ENCODE measurements around the gene KRTAP5-6.
A peak's percentile ranks its signal among the peaks of the same experiment; 100 is the strongest.

Gene KRTAP5-6, protein sequence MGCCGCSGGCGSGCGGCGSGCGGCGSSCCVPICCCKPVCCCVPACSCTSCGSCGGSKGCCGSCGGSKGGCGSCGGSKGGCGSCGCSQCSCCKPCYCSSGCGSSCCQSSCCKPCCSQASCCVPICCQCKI

DNA sequence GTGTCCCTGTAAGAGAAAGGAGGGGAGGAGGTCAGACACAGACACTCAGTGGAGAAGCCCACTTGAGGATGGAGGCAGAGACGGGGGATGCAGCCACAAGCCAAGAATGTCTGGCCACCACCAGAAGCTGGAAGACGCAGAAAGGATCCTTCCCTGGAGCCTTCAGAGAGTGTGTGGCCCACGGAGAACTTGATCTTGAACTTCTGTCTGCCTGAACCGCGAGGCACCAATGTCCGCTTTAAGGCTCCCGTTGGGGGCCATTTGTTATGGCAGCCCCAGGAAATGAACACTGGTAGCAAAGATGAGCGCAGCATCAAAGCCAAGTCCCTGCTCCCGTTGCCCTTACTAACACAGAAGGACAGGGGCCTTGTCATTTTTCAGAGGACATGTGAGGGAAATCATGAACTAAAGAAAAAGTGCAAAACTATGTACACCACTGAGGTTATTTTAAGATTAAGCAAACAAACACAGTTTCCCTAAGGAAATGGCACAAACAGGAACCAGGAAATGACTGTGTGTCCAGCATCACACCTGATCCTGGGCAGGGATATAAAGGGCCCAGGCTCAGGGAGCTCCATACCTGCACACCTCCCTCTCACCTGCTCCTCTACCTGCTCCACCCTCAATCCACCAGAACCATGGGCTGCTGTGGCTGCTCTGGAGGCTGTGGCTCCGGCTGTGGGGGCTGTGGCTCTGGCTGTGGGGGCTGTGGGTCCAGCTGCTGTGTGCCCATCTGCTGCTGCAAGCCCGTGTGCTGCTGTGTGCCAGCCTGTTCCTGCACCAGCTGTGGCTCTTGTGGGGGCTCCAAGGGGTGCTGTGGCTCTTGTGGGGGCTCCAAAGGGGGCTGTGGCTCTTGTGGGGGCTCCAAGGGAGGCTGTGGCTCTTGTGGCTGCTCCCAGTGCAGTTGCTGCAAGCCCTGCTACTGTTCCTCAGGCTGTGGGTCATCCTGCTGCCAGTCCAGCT, at the start of gene KRTAP5-6:
Gene KRTAP5-6 (plus strand): TSS at position 588 of the 963 bp plus-strand sequence. CDS start 51 bp downstream, at position 639.
- no peak for DNase-seq

GRCh38 chr11:1647901-1648652, 48.9 kb upstream of the KRTAP5-6 start:
- no peak for DNase-seq

DNA sequence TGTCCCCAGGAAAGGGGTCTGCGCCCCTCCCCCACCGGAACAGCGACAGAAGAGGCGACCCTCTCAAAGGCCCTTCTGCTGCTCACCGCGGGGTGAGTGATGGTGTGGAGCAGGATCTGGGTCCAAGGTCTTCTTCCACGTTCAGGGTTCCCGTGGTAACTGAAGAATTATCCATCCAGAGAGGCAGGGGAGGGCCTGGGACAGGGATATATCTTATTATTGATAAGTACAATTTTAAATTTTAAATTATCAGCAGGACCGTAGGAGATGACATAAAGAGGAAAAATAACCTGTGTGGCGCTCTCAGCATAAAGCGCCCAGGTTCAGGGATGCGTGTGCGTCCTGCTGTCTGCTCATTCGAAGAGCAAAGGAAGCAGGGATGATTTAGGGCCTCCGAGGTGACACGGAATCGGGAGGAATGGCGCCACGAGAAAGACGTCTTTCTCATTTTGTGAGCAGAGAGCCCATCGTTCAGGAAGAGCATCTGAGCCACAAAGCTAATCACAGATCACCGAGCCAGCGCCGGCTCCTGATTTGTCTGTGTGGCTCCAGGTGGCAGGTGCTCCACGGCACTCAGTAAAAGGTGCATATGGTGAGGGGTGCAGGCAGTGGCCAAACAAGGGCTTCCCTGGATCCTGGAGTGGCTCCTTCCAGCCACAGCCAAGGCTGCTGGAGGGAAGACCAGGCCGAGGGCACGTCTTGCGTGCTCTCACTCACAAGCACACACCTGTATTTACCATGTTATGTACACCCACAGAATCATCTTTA, 48.2 kb upstream of the KRTAP5-6 start:
- DNase-seq: no peak

DNA sequence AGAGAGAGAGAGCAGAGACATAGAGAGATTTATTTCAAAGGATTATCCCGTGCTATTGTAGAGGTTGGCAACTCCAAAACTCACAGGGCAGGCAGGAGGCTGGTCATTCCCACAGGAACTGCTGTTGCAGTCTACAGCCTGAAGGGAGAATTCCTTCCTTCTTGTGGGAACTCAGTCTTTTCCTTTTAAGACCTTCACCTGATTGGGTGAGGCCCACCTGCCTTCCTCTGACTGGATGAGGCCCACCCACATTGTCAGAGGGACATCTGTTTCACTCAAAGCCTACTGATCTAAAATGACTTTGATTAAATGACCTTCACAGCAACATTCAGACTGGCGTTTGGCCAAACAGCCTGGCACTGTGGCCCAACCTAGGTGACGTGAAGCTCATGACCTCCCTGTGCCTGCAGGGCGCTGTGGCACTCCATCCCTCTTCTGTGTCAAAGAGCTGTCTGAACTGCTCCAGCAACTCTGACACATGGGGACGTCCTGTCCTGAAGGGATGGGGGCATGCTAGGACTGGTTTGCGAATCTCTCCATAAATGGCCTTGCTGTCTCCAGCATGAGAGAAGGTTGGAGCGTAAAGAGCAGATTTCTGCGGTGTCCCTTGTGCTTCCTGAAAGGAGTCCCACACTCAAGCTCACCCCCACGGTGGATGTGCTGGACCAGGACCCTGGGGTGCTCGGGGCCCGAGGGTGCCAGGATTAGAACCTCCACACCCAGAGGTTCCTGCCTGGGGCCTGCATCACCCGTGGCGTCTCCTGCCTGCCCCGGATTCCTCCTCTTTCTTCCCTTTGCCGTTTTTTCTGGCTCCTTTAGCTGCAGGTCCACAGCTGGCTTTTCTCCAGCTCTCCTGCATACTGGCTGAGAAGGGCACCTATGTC, 46.7 kb upstream of the KRTAP5-6 start:
- no peak for DNase-seq

DNA sequence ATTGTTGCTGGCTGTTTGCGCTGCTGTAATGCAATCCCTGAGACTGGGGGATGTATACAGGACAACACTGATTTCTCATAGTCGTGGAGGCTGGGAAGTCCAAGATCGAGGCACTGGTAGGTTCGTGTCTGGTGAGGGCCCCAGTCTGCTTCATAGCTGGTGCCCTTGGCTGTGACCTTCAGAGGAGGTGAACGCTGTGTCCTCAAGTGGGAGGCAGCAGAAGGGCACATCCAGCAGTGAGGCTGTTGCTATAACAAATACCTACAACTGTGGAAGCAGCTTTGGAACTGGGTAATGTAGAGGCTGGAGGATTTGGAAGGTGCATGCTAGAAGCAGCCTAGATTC, 46.1 kb upstream of the KRTAP5-6 start:
- no peak for DNase-seq

GRCh38 chr11:1651411-1651980, 45.5 kb upstream of the KRTAP5-6 start:
- no peak for DNase-seq

DNA sequence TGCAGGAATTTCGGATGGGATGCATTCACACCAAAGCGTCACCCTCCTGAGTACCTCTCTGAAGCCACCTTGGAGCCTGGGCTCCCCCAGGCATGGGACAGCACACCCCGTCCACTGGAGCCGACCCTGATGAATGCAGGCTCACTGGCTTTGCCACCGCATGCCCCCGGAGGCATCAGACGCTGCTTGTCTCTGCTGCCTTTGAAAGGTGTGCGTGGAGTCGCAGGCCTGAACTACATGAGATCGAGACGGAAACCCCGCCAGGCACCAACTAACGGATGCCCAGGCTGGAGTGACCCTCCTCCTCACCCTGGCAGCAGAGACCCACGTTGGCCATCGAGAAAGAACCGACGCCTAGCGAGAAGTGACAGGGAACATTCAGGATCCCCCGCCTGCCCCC, 45.0 kb upstream of the KRTAP5-6 start:
- DNase-seq: no peak

DNA sequence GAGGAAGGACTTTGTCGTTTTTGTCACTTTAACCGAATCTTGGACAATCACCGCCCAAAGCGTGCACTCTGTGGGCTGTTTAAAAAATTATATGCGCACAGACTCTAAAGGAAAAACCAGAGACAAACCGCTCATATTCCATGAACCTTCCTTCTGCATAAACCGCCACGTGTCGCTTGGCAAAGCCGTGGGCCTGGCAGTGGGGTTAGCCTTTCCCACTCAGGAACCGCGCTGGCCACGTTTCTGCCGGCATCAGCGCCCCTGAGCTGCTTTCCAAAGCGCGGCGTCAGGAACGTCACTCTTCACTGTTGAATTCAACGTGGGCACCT, 44.6 kb upstream of the KRTAP5-6 start:
- DNase-seq: no peak

DNA sequence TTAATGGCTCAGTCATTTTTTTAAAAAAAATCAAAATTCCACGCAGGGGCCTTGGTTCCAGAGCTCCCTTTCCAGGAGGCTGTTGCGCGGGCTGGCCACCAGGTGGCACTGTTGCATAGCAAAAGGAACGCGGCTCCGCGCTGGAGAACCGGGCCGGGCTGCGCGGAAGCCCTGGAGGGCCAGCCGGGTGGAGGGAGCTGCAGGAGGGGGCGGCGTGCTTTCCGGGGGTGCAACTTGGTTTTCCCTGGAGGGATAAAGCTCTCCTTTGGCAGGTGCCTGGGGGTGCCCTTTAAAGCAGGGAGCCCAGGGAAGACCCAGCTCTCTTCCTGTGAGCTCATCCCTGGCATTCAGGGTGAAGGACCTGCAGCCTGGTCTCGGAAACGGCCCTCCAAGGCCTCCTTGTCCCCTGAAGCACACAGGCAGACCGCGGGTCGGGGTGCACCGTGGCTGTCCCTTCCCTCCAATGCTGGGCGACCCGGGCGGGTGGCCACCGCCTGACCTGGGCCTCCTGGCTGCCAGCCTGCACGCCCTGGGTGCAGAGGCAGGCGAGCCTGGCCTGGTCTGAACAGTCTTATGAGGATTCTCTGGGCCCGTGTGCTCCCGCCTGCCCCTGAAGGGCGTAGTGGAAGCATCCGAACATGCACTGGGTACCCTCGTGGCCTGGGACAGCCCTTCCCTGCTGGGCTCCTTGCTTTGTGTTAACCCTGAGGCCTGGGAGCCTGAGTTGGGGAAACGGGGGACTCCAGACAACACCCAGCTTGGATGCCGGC, 44.0 kb upstream of the KRTAP5-6 start:
- DNase-seq: peak; percentile 47

DNA sequence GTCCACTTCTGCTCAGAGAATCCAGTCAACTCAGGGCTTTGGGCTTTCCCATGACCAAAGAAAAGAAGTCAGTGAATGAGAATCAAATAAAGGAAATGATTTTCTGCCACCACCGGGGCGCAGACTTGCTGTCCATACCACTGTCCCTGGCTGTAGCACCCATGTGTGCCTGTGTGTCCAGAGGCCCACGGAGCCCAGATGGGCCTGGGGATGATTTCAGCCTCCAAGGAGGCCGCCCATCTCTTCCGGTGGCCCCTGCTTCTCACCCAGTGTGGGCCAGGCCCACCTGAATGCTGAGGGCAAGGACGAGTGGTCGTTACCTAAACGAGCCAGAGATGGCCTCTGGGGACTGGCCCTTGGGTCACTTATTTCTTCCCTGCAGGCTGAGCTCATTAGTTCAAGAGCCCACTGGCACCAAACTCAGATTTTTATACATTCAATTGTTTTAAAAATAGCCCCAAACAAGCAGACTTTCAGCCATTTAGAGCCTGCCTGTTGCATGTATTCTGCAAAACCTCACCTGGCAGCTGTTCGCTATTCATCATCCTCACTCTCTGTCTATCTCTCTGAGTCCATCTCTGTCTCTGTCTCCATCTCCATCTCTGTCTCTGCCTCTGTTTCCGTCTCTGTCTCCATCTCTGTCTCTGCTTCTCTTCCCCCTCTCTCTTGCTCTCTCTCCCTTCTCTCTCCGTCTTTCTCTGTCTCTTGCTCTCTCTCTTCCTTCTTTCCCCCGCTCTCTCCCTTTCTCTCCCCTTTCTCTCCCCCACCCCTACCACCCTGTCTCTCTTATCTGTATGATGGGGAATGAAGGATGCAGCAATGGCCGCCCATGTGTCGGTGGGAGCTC, 43.2 kb upstream of the KRTAP5-6 start:
- DNase-seq: no peak

DNA sequence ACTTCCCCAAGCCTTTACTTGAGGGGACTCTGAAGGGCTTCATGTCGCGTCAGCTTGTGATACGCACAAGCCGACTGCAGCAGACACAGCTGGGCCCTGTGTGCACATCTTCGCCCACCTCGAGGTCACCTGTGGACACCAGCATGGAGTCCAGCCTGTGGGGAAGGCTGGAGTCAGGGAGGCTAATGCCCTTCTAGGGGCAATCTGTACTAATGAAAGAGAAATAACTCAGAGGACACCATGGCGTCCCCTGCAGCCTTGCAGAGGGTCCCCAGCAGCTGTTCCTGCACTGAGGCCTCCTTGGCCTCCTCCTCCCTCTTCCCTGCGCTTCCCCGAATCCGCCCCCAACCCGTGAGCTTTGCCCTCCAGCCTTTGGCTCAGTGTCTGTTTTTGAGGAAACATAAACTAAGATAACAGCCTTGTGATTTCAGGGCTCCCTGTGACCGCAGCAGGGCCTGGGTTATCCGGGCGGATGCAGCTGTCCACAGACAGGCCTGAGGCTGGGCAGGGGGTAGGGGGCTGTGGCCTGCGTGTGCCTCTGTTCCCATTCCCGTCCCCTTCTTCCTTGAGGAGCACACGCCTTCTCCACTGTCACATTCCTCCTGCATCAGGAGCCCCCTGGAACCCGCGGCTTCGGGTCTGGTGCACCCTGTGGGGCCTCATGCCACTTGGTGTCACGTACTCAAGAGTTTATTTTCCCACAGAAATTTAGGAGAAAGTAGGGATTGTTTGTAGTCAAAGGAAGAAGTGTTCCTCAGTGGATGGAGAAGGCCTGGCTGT, 42.4 kb upstream of the KRTAP5-6 start:
- no peak for DNase-seq

- DNase-seq: no peak
Measured at GRCh38 chr11:1655168-1656060, 41.6 kb upstream of the KRTAP5-6 start.

GRCh38 chr11:1656061-1656441, 40.9 kb upstream of the KRTAP5-6 start:
- no peak for DNase-seq

- DNase-seq: no peak
Measured at GRCh38 chr11:1656670-1657069, 40.3 kb upstream of the KRTAP5-6 start.

- DNase-seq: no peak
Measured at GRCh38 chr11:1659506-1659905, 37.5 kb upstream of the KRTAP5-6 start.

- no peak for DNase-seq
Measured at GRCh38 chr11:1660111-1660867, 36.7 kb upstream of the KRTAP5-6 start.

All from inflammatory macrophage treated with lipopolysaccharide for 4 hours (primary cell).